Measurements from ENCODE around the gene DAG1.

The DAG1 gene

DNA sequence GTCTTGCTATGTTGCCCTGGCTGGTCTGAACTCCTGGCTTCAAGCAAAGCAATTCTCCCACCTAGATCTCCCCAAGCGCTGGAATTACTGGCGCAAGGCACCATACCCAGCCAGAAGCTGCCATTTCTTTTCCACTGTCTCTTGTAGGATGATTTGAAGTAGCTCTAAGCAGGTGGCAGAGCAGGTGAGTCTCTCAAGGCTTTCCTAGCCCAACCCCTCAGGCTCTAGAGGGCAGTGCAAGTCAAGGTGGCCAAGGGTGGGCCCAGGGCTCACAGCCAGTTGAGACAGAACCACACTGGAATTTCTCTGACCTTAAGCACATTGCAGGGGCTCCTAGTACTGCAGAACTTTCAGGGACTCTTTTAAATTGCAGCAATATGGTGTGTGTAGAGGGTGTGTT, 15.6 kb upstream of the DAG1 start:
- Histone ChIP-seq H3K27me3 (ENCODE audit: insufficient read depth, low read length) (no peaks in the 10 kb centered on the region), H4K20me1 (ENCODE audit: insufficient read depth, low read length) (no peaks in the 10 kb centered on the region), H3K9me2 (ENCODE audit: low read depth, low read length) (no peaks in the 10 kb centered on the region), H3K36me3 (ENCODE audit: insufficient read depth, low read length) (no peaks in the 10 kb centered on the region), H3F3A (ENCODE audit: insufficient read depth, low read length) (no peaks in the 10 kb centered on the region), H3K79me2 (ENCODE audit: insufficient read depth, low read length) (no peaks in the 10 kb centered on the region), H2AFZ (ENCODE audit: low read length) (no peak overlapping the region), H3K4me3 (ENCODE audit: low read depth, low read length, poor library complexity, severe bottlenecking) (no peak overlapping the region), H3K9ac (ENCODE audit: low read length) (no peak overlapping the region), H3K4me2 (ENCODE audit: low read length) (no peak overlapping the region), H3K4me1 (ENCODE audit: insufficient read depth, low read length, severe bottlenecking) (no peaks in the 10 kb centered on the region), H3K9me3 (ENCODE audit: low read length) (no peaks in the 10 kb centered on the region), H3K27ac (ENCODE audit: low read depth, low read length, poor library complexity, severe bottlenecking) (no peak overlapping the region)
- TF ChIP-seq, protein P1, sequence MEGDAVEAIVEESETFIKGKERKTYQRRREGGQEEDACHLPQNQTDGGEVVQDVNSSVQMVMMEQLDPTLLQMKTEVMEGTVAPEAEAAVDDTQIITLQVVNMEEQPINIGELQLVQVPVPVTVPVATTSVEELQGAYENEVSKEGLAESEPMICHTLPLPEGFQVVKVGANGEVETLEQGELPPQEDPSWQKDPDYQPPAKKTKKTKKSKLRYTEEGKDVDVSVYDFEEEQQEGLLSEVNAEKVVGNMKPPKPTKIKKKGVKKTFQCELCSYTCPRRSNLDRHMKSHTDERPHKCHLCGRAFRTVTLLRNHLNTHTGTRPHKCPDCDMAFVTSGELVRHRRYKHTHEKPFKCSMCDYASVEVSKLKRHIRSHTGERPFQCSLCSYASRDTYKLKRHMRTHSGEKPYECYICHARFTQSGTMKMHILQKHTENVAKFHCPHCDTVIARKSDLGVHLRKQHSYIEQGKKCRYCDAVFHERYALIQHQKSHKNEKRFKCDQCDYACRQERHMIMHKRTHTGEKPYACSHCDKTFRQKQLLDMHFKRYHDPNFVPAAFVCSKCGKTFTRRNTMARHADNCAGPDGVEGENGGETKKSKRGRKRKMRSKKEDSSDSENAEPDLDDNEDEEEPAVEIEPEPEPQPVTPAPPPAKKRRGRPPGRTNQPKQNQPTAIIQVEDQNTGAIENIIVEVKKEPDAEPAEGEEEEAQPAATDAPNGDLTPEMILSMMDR (IDR thresholded peaks at IDR 0.05; ENCODE audit: low read length) = peak; percentile 41; the same call in 1 of the 2 replicates
- TF ChIP-seq EZH2 (IDR thresholded peaks at IDR 0.05; ENCODE audit: borderline replicate concordance, low read length) = no peak

DNA sequence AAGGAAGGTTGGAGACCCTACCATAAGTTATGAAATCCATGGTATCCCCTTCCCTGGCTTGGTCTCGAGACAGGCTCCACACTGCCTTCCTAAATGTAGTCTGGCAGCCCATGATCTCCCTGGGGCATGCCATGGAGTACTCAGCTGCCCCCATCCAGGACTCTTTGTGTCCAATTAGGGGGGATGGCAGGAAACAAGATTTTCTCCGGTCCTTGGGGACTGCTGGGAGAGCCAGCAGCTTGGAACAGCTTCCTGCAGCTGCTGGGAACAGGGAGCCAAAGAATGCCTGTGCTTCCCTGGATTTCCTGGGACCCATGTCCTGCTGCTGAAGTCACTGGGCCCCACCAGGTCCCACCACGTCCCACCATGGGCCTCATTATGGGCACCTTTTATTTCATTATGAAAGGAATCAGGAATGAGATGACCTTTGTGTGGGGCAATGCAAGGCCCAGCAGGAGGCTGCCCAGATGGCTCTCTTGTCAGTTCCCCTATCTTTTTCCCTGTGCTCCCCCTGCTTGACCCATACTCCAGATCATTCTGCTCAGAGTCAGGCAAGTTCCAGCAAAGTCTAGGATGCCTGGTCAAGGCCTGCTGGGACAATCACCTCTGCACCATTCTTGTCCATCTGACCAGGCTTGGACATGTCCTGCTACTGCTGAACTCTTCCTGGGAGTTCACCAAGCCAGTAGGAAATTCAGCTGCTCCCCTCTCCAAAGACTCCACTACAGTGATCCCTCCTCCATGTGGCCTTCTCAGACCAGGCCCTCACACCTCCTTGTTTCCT, 15.0 kb upstream of the DAG1 start:
- TF ChIP-seq EZH2 (IDR thresholded peaks at IDR 0.05; ENCODE audit: borderline replicate concordance, low read length) = no peak
- TF ChIP-seq, protein P1 (IDR thresholded peaks at IDR 0.05; ENCODE audit: low read length) = no peak
- Histone ChIP-seq H3K27me3 (ENCODE audit: insufficient read depth, low read length) (no peaks in the 10 kb centered on the region), H3K9ac (ENCODE audit: low read length) (no peak overlapping the region), H2AFZ (ENCODE audit: low read length) (no peak overlapping the region), H3K27ac (ENCODE audit: low read depth, low read length, poor library complexity, severe bottlenecking) (no peak overlapping the region), H3K4me2 (ENCODE audit: low read length) (no peak overlapping the region), H4K20me1 (ENCODE audit: insufficient read depth, low read length) (no peaks in the 10 kb centered on the region), H3K9me3 (ENCODE audit: low read length) (no peaks in the 10 kb centered on the region), H3F3A (ENCODE audit: insufficient read depth, low read length) (no peaks in the 10 kb centered on the region), H3K4me1 (ENCODE audit: insufficient read depth, low read length, severe bottlenecking) (no peaks in the 10 kb centered on the region), H3K9me2 (ENCODE audit: low read depth, low read length) (no peaks in the 10 kb centered on the region), H3K4me3 (ENCODE audit: low read depth, low read length, poor library complexity, severe bottlenecking) (no peak overlapping the region), H3K79me2 (ENCODE audit: insufficient read depth, low read length) (no peaks in the 10 kb centered on the region), H3K36me3 (ENCODE audit: insufficient read depth, low read length) (no peaks in the 10 kb centered on the region)

GRCh38 chr3:49456466-49456865, 13.6 kb upstream of the DAG1 start:
- no peak for TF ChIP-seq EZH2 (IDR thresholded peaks at IDR 0.05; ENCODE audit: borderline replicate concordance, low read length)
- TF ChIP-seq, protein P1 (IDR thresholded peaks at IDR 0.05; ENCODE audit: low read length) = no peak
- H3K27me3 ChIP-seq (ENCODE audit: insufficient read depth, low read length) = no peaks in the 10 kb centered on the region
- H3K4me1 ChIP-seq (ENCODE audit: insufficient read depth, low read length, severe bottlenecking) = no peaks in the 10 kb centered on the region
- no peak overlapping the region for H3K9ac ChIP-seq (ENCODE audit: low read length)
- no peaks in the 10 kb centered on the region for H3K9me3 ChIP-seq (ENCODE audit: low read length)
- H3K79me2 ChIP-seq (ENCODE audit: insufficient read depth, low read length) = no peaks in the 10 kb centered on the region
- H3K36me3 ChIP-seq (ENCODE audit: insufficient read depth, low read length) = no peaks in the 10 kb centered on the region
- no peak overlapping the region for H3K27ac ChIP-seq (ENCODE audit: low read depth, low read length, poor library complexity, severe bottlenecking)
- H4K20me1 ChIP-seq (ENCODE audit: insufficient read depth, low read length) = no peaks in the 10 kb centered on the region
- H3K9me2 ChIP-seq (ENCODE audit: low read depth, low read length) = no peaks in the 10 kb centered on the region
- no peak overlapping the region for H2AFZ ChIP-seq (ENCODE audit: low read length)
- no peaks in the 10 kb centered on the region for H3F3A ChIP-seq (ENCODE audit: insufficient read depth, low read length)
- no peak overlapping the region for H3K4me3 ChIP-seq (ENCODE audit: low read depth, low read length, poor library complexity, severe bottlenecking)
- no peak overlapping the region for H3K4me2 ChIP-seq (ENCODE audit: low read length)

Data from OCI-LY1 (cell line).